Measurements from ENCODE around the gene NRIP1.
A peak's percentile ranks its signal among the peaks of the same experiment; 100 is the strongest.

Gene NRIP1

DNA sequence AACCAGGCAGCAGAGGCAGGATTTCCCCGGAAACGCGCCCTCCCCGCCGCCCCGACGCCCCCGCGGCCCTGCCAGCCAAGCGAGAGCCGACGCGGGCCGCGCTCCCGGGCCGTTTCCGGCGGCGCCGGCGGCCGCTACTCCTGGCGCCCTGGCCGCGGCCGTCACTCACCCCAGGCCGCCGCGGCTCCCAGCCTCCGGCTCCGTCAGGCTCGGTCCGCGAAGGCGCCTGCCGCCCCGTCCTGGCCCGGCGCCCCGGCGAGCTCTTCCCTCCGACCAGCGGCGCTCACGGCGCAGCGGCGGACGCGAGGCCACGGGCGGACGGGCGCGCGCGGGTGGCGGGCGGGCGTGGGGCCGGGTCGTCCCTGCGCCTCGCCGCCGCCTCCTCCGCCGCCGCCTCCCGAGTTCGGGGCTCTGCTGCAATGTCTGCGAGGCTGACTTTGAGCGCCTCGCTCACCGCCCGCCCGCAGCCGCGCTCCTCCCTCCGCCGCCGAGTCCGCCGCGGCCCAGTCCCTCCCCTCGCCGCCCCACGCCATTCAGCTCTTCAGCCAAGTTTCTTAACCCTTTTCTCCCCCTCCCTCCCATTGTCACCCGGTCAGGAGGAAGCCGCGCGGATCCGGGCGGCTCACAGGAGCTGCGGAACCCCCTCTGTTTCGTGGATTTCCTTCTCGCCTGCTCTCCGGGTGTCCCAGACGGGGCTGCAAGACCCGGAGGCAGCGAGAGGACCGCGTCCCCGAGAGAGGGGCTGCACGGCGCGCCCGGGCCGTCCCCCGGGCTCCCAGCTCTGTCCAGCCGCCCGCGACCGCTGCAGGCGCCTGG is at the start of gene NRIP1:
Gene NRIP1 (minus strand): TSS at position 425 of the 816 bp plus-strand sequence. CDS start 96,808 bp downstream, outside the sequence.
- Histone ChIP-seq H3K9me3 (no peaks in the 10 kb centered on the region), H3K4me3 (ENCODE audit: low read depth in 1 of 2, low read length in 1 of 2) (peak within 1 kb of the TSS; percentile 71 to 72), H3K27ac (peak within 1 kb of the TSS; percentile 84), H3K36me3 (no peaks in the 10 kb centered on the region), H3K4me1 (ENCODE audit: control insufficient read depth in 1 of 2, insufficient read depth in 1 of 2, low read depth in 1 of 2, low read length in 1 of 2) (peaks cover 42 to 56% of the 10 kb centered on the region in 2 experiments), H3K27me3 (peaks cover 3% of the 10 kb centered on the region)
- TF ChIP-seq, protein P1, sequence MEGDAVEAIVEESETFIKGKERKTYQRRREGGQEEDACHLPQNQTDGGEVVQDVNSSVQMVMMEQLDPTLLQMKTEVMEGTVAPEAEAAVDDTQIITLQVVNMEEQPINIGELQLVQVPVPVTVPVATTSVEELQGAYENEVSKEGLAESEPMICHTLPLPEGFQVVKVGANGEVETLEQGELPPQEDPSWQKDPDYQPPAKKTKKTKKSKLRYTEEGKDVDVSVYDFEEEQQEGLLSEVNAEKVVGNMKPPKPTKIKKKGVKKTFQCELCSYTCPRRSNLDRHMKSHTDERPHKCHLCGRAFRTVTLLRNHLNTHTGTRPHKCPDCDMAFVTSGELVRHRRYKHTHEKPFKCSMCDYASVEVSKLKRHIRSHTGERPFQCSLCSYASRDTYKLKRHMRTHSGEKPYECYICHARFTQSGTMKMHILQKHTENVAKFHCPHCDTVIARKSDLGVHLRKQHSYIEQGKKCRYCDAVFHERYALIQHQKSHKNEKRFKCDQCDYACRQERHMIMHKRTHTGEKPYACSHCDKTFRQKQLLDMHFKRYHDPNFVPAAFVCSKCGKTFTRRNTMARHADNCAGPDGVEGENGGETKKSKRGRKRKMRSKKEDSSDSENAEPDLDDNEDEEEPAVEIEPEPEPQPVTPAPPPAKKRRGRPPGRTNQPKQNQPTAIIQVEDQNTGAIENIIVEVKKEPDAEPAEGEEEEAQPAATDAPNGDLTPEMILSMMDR (IDR thresholded peaks at IDR 0.05) = no peak

GRCh38 chr21:15112858-15113257 is 48.1 kb upstream of the NRIP1 start:
- Histone ChIP-seq H3K27ac (no peak overlapping the region), H3K27me3 (no peaks in the 10 kb centered on the region), H3K36me3 (no peaks in the 10 kb centered on the region), H3K4me3 (ENCODE audit: low read depth in 1 of 2, low read length in 1 of 2) (no peak overlapping the region), H3K9me3 (no peaks in the 10 kb centered on the region), H3K4me1 (ENCODE audit: control insufficient read depth in 1 of 2, insufficient read depth in 1 of 2, low read depth in 1 of 2, low read length in 1 of 2) (no peaks in the 10 kb centered on the region)
- TF ChIP-seq, protein P1 (IDR thresholded peaks at IDR 0.05) = no peak

GRCh38 chr21:15108801-15109200 is 44.0 kb upstream of the NRIP1 start:
- H3K9me3 ChIP-seq = no peaks in the 10 kb centered on the region
- H3K4me3 ChIP-seq (ENCODE audit: low read depth in 1 of 2, low read length in 1 of 2) = no peak overlapping the region
- no peak overlapping the region for H3K27ac ChIP-seq
- H3K36me3 ChIP-seq = no peaks in the 10 kb centered on the region
- H3K4me1 ChIP-seq (ENCODE audit: control insufficient read depth in 1 of 2, insufficient read depth in 1 of 2, low read depth in 1 of 2, low read length in 1 of 2) = no peaks in the 10 kb centered on the region
- TF ChIP-seq, protein P1 (IDR thresholded peaks at IDR 0.05) = no peak
- no peaks in the 10 kb centered on the region for H3K27me3 ChIP-seq

GRCh38 chr21:15104470-15104869 is 39.7 kb upstream of the NRIP1 start:
- Histone ChIP-seq H3K9me3 (no peaks in the 10 kb centered on the region), H3K36me3 (no peaks in the 10 kb centered on the region), H3K4me1 (ENCODE audit: control insufficient read depth in 1 of 2, insufficient read depth in 1 of 2, low read depth in 1 of 2, low read length in 1 of 2) (no peaks in the 10 kb centered on the region), H3K27ac (no peak overlapping the region), H3K4me3 (ENCODE audit: low read depth in 1 of 2, low read length in 1 of 2) (no peak overlapping the region), H3K27me3 (no peaks in the 10 kb centered on the region)
- TF ChIP-seq, protein P1 (IDR thresholded peaks at IDR 0.05) = no peak

- Histone ChIP-seq H3K4me1 (ENCODE audit: control insufficient read depth in 1 of 2, insufficient read depth in 1 of 2, low read depth in 1 of 2, low read length in 1 of 2) (no peaks in the 10 kb centered on the region), H3K27ac (no peak overlapping the region), H3K36me3 (no peaks in the 10 kb centered on the region), H3K9me3 (no peaks in the 10 kb centered on the region), H3K4me3 (ENCODE audit: low read depth in 1 of 2, low read length in 1 of 2) (no peak overlapping the region), H3K27me3 (no peaks in the 10 kb centered on the region)
- TF ChIP-seq, protein P1 (IDR thresholded peaks at IDR 0.05) = no peak
Observed at GRCh38 chr21:15098908-15099307, 34.1 kb upstream of the NRIP1 start.
